Measurements from ENCODE around the gene UBAP1L. TPM values are rescaled to one million over a fixed set of nuclear protein-coding genes. Genes with fewer than 3 reads are reported as not detected.

The UBAP1L gene
- total RNA-seq, 2 donors from 2014 or later = 2.1 to 2.9 TPM

GRCh38 chr15:65072617-65073016 is 42.4 kb downstream of the UBAP1L start:
- intact Hi-C loops (cut with DNase I) = no loop called here
- DNase-seq (no peak), ATAC-seq (no peak)

- DNase-seq = no peak
- ATAC-seq = peak; percentile 20 to 37
- intact Hi-C loops (cut with DNase I) = no loop called here
Observed at GRCh38 chr15:65072027-65072426, 43.0 kb downstream of the UBAP1L start.

- ATAC-seq = peak; percentile 54 to 61
- intact Hi-C loops (cut with DNase I) = no loop called here
- peak; percentile 65 for DNase-seq
Observed at GRCh38 chr15:65071381-65071811, 43.6 kb downstream of the UBAP1L start.

GRCh38 chr15:65069779-65070546 is 45.0 kb downstream of the UBAP1L start:
- intact Hi-C loops (cut with DNase I) = no loop called here
- DNase-seq (no peak), ATAC-seq (no peak)

GRCh38 chr15:65069179-65069578 is 45.8 kb downstream of the UBAP1L start:
- intact Hi-C loops (cut with DNase I) = no loop called here
- DNase-seq = no peak
- ATAC-seq = peak; percentile 21 to 54

GRCh38 chr15:65068403-65068788 is 46.6 kb downstream of the UBAP1L start:
- ATAC-seq (no peak), DNase-seq (no peak)
- intact Hi-C loops (cut with DNase I) = no loop called here

- intact Hi-C loops (cut with DNase I) = no loop called here
- DNase-seq (no peak), ATAC-seq (peak; percentile 47 to 48)
Observed at GRCh38 chr15:65067645-65068402, 47.2 kb downstream of the UBAP1L start, which contains the start of gene RASL12. RASL12 (minus strand) TSS chr15:65067991; CDS start chr15:65067835, 156 bp downstream.

- no peak for DNase-seq
- ATAC-seq = peak in 1 of 2 donors; percentile 6
- intact Hi-C loops (cut with DNase I) = no loop called here
Observed at GRCh38 chr15:65067317-65067644, 47.7 kb downstream of the UBAP1L start.

GRCh38 chr15:65066635-65067316 is 48.2 kb downstream of the UBAP1L start:
- intact Hi-C loops (cut with DNase I) = no loop called here
- ATAC-seq (peak; percentile 19 to 20), DNase-seq (no peak)

GRCh38 chr15:65066001-65066634 is 48.9 kb downstream of the UBAP1L start:
- intact Hi-C loops (cut with DNase I) = no loop called here
- ATAC-seq = no peak
- no peak for DNase-seq

GRCh38 chr15:65062726-65063125 is 52.3 kb downstream of the UBAP1L start:
- intact Hi-C loops (cut with DNase I) = no loop called here
- no peak for ATAC-seq
- no peak for DNase-seq

GRCh38 chr15:65062061-65062460 is 52.9 kb downstream of the UBAP1L start:
- intact Hi-C loops (cut with DNase I) = no loop called here
- ATAC-seq (no peak), DNase-seq (no peak)

- ATAC-seq (peak; percentile 33 to 54), DNase-seq (peak; percentile 71)
- intact Hi-C loops (cut with DNase I) = no loop called here
Observed at GRCh38 chr15:65060641-65061397, 54.2 kb downstream of the UBAP1L start.

- peak; percentile 14 to 38 for ATAC-seq
- DNase-seq = no peak
- intact Hi-C loops (cut with DNase I) = no loop called here
Observed at GRCh38 chr15:65059931-65060596, 54.9 kb downstream of the UBAP1L start.

GRCh38 chr15:65059369-65059750 is 55.6 kb downstream of the UBAP1L start:
- intact Hi-C loops (cut with DNase I) = no loop called here
- ATAC-seq (no peak), DNase-seq (no peak)

- no peak for ATAC-seq
- intact Hi-C loops (cut with DNase I) = no loop called here
- DNase-seq = no peak
Observed at GRCh38 chr15:65058394-65059368, 56.3 kb downstream of the UBAP1L start.

GRCh38 chr15:65057549-65057940 is 57.5 kb downstream of the UBAP1L start:
- ATAC-seq = no peak
- DNase-seq = no peak
- intact Hi-C loops (cut with DNase I) = no loop called here
